Thyroid gland (tissue), 4 donors: Measurements from ENCODE around the gene ODF4. TPM values are rescaled to one million over a fixed set of nuclear protein-coding genes. Genes with fewer than 3 reads are reported as not detected.

Source experiments
- DNase-seq, 2 donors: peaks; one replicate each; pipeline ENCODE4 v3.0.0-alpha.2; 2019
- H3K27ac ChIP-seq, 3 donors: fragments of 200-600 bp; sonication (generic); 1 replicate in 2 of 3; 2 replicates in 1 of 3; pipeline ENCODE4 v1.5.1; 2016 to 2019; ENCODE audit warnings: mild to moderate bottlenecking in 1 of 3, moderate library complexity in 1 of 3
- H3K27me3 ChIP-seq: fragments of 200-600 bp; sonication (generic); one replicate; pipeline ENCODE4 v1.5.1; 2019
- H3K36me3 ChIP-seq, 2 donors: fragments of 200-600 bp; sonication (generic); one replicate each; pipeline ENCODE4 v1.5.1; 2016 to 2019
- H3K4me1 ChIP-seq, 2 donors: fragments of 200-600 bp; sonication (generic); one replicate each; pipeline ENCODE4 v1.5.1; 2017 to 2019
- H3K4me3 ChIP-seq, 3 donors: fragments of 200-600 bp; sonication (generic); replicated peaks in 1 of 3; 1 replicate in 2 of 3; 2 replicates in 1 of 3; pipeline ENCODE4 v1.5.1; 2016; ENCODE audit warnings: mild to moderate bottlenecking in 1 of 3
- H3K9me3 ChIP-seq: fragments of 200-600 bp; sonication (generic); one replicate; pipeline ENCODE4 v1.5.1; 2017
- POLR2A ChIP-seq, 2 donors: fragments of 450-650 bp; IDR thresholded peaks; one replicate each; pipeline ENCODE4 v1.6.1; 2017; ENCODE audit warnings: antibody characterized with exemption in 2 of 2, mild to moderate bottlenecking in 2 of 2, moderate library complexity in 1 of 2
- whole genome bisulfite sequencing, 2 donors: methylation state at CpG; one replicate each; pipeline ENCODE4 v1.1.5; 2017; 5-methylcytosine and 5-hydroxymethylcytosine counted together
- intact Hi-C: fragments of 100-400 bp; cut with DNase I; formaldehyde crosslinking; loops from one replicate; pipeline ENCODE4 v1.15.1; 2023
- total RNA-seq, 4 donors: library from RNA; depleted of rRNA; stranded (reverse); fragments of >200 nt; gene quantifications; one replicate each; pipeline ENCODE4 v1.2.3, GENCODE V29; 2016
- TF ChIP-seq, protein P1 (sequence below), 6 experiments: fragments of 200-600 bp in 3 of 6; fragments of 450-650 bp in 3 of 6; sonication (generic) in 3 of 6; IDR thresholded peaks; one replicate each; pipeline ENCODE4 v1.5.1; 2016 to 2019; ENCODE audit warnings: antibody characterized with exemption in 6 of 6, mild to moderate bottlenecking in 2 of 6, inconsistent platforms in 1 of 6, moderate library complexity in 1 of 6

Gene ODF4
- total RNA-seq, 4 donors from 2014 or later, result not detected

DNA sequence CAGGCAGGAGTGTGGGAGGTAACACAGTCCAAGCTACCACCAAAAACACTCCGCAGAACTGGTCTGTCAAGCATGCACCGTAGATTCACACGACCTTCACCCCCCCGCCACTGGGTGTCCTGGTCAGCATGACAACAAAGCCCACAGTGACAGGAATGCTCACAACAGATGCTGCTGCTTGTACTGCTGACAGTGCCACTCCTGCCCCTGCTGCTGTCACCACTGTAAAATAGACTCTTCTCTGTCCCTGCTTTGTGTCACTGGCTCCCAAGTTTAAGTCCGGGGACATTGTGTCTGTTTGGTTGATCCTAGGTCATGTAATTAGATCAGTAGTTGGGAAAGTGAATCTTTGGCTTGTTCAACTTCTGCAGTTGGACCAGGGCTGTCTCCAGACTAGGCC is 7.0 kb upstream of the ODF4 start:
- no peaks in the 10 kb centered on the region for H3K36me3 ChIP-seq
- TF ChIP-seq, protein P1, sequence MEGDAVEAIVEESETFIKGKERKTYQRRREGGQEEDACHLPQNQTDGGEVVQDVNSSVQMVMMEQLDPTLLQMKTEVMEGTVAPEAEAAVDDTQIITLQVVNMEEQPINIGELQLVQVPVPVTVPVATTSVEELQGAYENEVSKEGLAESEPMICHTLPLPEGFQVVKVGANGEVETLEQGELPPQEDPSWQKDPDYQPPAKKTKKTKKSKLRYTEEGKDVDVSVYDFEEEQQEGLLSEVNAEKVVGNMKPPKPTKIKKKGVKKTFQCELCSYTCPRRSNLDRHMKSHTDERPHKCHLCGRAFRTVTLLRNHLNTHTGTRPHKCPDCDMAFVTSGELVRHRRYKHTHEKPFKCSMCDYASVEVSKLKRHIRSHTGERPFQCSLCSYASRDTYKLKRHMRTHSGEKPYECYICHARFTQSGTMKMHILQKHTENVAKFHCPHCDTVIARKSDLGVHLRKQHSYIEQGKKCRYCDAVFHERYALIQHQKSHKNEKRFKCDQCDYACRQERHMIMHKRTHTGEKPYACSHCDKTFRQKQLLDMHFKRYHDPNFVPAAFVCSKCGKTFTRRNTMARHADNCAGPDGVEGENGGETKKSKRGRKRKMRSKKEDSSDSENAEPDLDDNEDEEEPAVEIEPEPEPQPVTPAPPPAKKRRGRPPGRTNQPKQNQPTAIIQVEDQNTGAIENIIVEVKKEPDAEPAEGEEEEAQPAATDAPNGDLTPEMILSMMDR (IDR thresholded peaks at IDR 0.05), result no peak
- no peak for TF ChIP-seq POLR2A (IDR thresholded peaks at IDR 0.05)
- no peaks in the 10 kb centered on the region for H3K27me3 ChIP-seq
- intact Hi-C loops, result no loop called here
- DNase-seq, result no peak
- no peaks in the 10 kb centered on the region for H3K4me1 ChIP-seq
- H3K4me3 ChIP-seq, result no peak overlapping the region
- H3K27ac ChIP-seq, result no peak overlapping the region
- H3K9me3 ChIP-seq, result no peaks in the 10 kb centered on the region
- 45 to 52% methylated on average over 5 of the region's 5 CpGs for WGBS, 2 donors

DNA sequence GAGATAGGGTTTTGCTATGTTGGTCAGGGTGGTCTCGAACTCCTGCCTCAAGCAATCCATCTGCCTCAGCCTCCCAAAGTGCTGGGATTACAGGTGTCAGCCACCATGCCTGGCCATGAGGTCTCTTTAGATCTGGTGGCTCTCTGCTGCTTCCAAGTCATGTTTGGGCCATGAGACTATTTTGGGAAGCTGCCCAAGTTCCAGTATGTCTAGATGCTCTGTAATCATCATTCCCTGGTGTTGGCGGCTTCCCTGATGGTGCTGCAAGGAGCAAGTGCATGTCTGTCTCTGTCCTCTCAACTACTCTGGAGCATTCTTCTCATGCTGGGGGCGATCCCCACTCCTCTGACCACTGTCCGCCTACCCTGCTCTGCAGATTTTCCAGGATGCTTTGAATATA is 6.4 kb upstream of the ODF4 start:
- Histone ChIP-seq H3K9me3 (no peaks in the 10 kb centered on the region), H3K4me1 (no peaks in the 10 kb centered on the region), H3K27me3 (no peaks in the 10 kb centered on the region), H3K4me3 (no peak overlapping the region), H3K27ac (no peak overlapping the region), H3K36me3 (no peaks in the 10 kb centered on the region)
- whole genome bisulfite sequencing, 2 donors, result 90 to 95% methylated on average over 2 to 4 of the region's 4 CpGs
- no peak for DNase-seq
- intact Hi-C loops, result no loop called here
- TF ChIP-seq, protein P1 (IDR thresholded peaks at IDR 0.05), result no peak
- TF ChIP-seq POLR2A (IDR thresholded peaks at IDR 0.05), result no peak

DNA sequence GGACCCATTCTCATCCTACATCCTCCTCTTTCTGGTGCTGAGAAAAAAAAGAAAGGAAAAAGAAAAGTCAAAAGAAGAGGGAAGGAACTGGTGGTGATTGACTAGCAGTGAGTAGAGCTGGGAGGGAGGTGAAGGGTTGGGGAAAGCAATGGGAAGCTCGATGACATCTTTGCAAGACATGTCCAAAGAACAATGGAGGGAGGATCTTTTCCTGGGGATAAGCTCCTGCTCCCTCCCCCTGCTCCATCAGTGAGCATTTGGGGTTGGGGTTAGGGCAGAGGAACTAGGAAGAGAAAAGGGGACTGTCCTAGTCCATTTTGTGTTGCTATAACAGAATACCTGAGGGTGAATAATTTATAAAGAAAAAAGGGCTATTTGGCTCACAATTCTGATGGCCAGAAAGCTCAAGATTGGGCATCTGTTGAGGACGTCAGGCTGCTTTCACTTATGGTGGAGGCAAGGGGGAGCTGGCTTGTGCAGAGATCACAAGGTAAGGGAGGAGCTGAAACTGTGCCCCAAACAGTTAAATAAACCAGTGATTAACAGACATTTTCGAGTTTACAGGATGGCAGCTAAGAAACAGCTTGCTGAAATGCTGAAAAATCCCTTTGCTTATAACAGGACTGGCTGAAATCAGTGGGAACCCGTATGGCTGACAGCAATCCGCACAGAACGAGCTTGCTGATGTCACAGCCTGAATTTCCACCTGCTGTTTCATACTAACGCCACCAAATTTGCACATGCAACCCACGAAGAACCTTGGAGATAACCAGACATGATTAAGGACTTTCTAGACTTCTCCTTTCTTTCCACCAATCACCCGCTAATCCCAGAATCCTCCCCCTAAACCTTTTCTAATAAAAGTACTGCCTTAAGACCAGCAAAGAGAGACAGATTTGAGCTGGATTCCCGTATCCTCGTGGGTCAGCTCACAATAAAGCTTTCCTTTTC is 1.6 kb upstream of the ODF4 start:
- TF ChIP-seq, protein P1 (IDR thresholded peaks at IDR 0.05), result no peak
- Histone ChIP-seq H3K27ac (no peak overlapping the region), H3K27me3 (no peaks in the 10 kb centered on the region), H3K36me3 (no peaks in the 10 kb centered on the region), H3K4me3 (no peak overlapping the region), H3K9me3 (no peaks in the 10 kb centered on the region), H3K4me1 (no peaks in the 10 kb centered on the region)
- DNase-seq, result no peak
- 37 to 46% methylated on average over 11 of the region's 11 CpGs for WGBS, 2 donors
- intact Hi-C loops, result no loop called here

DNA sequence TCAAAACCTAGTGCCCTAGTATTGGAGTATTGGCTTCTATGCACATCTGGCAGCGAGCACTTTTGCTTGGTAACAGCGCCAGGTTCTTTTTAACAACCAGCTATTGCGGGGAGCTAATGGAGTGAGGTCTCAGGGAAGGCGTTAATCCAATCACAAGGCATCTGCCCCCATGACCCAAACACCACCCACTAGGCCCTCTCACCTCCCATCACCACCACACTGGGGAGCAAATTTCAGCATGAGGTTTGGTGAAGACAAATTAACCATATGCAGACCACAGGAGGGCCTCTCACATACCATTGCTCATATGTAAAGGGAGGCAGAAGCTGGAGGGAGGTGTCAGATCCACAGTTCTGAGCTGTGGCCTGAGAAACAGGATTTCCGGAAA is 893 bp upstream of the ODF4 start:
- H3K4me3 ChIP-seq, result no peak overlapping the region
- no peak overlapping the region for H3K27ac ChIP-seq
- no peaks in the 10 kb centered on the region for H3K27me3 ChIP-seq
- WGBS, 2 donors, result 84 to 91% methylated on average over 5 of the region's 5 CpGs
- TF ChIP-seq POLR2A (IDR thresholded peaks at IDR 0.05), result no peak
- TF ChIP-seq, protein P1 (IDR thresholded peaks at IDR 0.05), result no peak
- intact Hi-C loops, result no loop called here
- H3K36me3 ChIP-seq, result no peaks in the 10 kb centered on the region
- no peaks in the 10 kb centered on the region for H3K9me3 ChIP-seq
- DNase-seq, result no peak
- H3K4me1 ChIP-seq, result no peaks in the 10 kb centered on the region

DNA sequence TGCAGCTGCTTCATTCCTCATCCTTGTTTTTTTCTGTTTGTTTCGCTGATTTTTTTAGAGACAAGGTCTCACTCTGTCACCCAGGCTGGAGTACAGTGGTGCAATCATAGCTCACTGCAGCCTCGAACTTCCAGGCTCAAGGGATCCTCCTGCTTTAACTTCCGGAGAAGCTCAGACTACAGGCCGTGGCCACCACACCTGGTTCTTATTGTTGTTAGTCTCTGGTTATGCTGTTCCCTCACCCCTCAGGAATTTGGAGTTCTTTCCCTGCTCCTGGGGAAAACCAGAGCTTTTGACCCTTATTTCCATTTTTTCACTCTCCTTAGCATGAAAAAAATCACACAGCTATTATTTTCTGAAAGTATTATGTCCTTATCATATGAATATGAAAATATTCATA is 1.8 kb downstream of the ODF4 start:
- no peak for DNase-seq
- intact Hi-C loops, result no loop called here
- Histone ChIP-seq H3K27ac (no peak overlapping the region), H3K36me3 (no peaks in the 10 kb centered on the region), H3K4me1 (peaks cover 5 to 8% of the 10 kb centered on the region in 2 donors), H3K27me3 (no peaks in the 10 kb centered on the region), H3K9me3 (no peaks in the 10 kb centered on the region), H3K4me3 (no peak overlapping the region)
- TF ChIP-seq POLR2A (IDR thresholded peaks at IDR 0.05), result no peak
- TF ChIP-seq, protein P1 (IDR thresholded peaks at IDR 0.05), result no peak
- 65 to 68% methylated on average over 4 of the region's 4 CpGs for WGBS, 2 donors
